GM12891 (cell line): ENCODE results near the gene SMO.

ENCODE experiments used
- PAX5 ChIP-seq: IDR thresholded peaks from 2 replicates; pipeline ENCODE4 v1.6.1; 2011; ENCODE audit warnings: low read length, moderate library complexity, mild to moderate bottlenecking; ENCODE audit not compliant: insufficient read depth, severe bottlenecking
- POLR2A ChIP-seq: IDR thresholded peaks from 2 replicates; pipeline ENCODE4 v1.6.1; 2011; ENCODE audit warnings: low read depth, low read length, control low read depth
- POLR2AphosphoS5 ChIP-seq: IDR thresholded peaks from 2 replicates; pipeline ENCODE4 v1.6.1; 2011; ENCODE audit warnings: low read depth, low read length, control low read depth
- SPI1 ChIP-seq: IDR thresholded peaks from 2 replicates; pipeline ENCODE4 v1.6.1; 2011; ENCODE audit warnings: low read depth, low read length, control low read depth
- TAF1 ChIP-seq: IDR thresholded peaks from 2 replicates; pipeline ENCODE4 v1.6.1; 2011; ENCODE audit warnings: low read depth, low read length, control low read depth

DNA sequence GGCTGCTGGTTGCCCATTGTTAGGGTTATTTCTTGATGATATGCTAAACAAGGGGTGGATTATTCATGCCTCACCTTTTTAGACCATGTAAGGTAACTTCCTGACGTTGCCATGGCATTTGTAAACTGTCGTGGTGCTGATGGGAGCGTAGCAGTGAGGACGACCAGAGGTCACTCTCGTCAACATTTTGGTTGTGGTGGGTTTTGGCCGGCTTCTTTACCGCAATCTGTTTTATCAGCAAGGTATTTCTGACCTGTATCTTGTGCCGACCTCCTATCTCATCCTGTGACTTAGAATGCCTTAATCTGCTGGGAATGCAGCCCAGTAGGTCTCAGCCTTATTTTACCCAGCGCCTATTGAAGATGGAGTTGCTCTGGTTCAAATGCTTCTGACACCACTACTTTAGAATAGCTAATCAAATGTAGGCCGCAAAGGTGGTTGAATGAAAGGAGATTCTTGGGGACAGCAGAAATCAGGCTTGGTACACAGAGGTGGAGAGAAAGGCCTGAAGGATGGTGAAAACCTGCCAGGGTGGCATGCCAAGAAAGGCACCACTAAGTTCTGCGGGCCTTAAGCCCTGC lies 17.9 kb upstream of the SMO start:
- TF ChIP-seq TAF1 (no peak), POLR2A (no peak), POLR2AphosphoS5 (no peak), PAX5 (no peak), SPI1 (no peak)
